ENCODE measurements around the gene MGAT3. TPM values are rescaled to one million over a fixed set of nuclear protein-coding genes. Genes with fewer than 3 reads are reported as not detected.

MGAT3 gene
- total and polyA plus RNA-seq, 9 of the 15 experiments (the other 6 are each of a cell fraction or from before 2014, with no cell fraction given): 0.10 to 11.5 (median 4.6) TPM

DNA sequence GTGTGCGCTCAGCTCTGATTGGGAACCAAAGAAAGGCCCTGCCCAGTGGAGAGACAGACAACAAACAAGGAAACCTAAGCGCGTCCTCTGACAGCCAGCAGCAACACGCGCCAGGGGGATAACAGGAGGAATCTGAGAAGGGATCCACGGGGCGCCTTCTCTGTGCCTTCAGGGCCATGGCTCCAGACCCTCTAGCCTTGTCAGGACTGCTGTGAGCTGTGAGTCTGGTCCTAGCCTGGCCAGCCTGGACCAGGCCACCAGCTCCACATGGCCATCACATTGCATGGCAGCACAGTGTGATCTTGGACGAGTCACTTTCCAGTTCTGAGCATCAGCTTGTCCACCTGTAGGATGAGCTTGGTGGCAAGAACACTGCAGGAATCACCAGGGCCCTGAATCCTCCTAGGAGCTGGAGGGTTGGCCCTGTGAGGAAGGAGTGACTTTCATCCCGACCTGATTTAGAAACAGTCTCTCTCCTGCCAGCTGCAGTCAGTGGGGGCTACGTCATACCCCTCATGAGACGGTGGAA lies 11.8 kb upstream of the MGAT3 start (continued):
- TF ChIP-seq STAT5A (IDR thresholded peaks at IDR 0.05; ENCODE audit: borderline replicate concordance, low read length) (no peak), ARID1B (IDR thresholded peaks at IDR 0.05) (no peak), PURB (CRISPR knock-in tag; IDR thresholded peaks at IDR 0.05; ENCODE audit: low read depth) (no peak)
- TF ChIP-seq, protein P1, sequence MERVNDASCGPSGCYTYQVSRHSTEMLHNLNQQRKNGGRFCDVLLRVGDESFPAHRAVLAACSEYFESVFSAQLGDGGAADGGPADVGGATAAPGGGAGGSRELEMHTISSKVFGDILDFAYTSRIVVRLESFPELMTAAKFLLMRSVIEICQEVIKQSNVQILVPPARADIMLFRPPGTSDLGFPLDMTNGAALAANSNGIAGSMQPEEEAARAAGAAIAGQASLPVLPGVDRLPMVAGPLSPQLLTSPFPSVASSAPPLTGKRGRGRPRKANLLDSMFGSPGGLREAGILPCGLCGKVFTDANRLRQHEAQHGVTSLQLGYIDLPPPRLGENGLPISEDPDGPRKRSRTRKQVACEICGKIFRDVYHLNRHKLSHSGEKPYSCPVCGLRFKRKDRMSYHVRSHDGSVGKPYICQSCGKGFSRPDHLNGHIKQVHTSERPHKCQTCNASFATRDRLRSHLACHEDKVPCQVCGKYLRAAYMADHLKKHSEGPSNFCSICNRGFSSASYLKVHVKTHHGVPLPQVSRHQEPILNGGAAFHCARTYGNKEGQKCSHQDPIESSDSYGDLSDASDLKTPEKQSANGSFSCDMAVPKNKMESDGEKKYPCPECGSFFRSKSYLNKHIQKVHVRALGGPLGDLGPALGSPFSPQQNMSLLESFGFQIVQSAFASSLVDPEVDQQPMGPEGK (CRISPR knock-in tag; IDR thresholded peaks at IDR 0.05; ENCODE audit: borderline replicate concordance): no peak
- TF ChIP-seq, protein P2, sequence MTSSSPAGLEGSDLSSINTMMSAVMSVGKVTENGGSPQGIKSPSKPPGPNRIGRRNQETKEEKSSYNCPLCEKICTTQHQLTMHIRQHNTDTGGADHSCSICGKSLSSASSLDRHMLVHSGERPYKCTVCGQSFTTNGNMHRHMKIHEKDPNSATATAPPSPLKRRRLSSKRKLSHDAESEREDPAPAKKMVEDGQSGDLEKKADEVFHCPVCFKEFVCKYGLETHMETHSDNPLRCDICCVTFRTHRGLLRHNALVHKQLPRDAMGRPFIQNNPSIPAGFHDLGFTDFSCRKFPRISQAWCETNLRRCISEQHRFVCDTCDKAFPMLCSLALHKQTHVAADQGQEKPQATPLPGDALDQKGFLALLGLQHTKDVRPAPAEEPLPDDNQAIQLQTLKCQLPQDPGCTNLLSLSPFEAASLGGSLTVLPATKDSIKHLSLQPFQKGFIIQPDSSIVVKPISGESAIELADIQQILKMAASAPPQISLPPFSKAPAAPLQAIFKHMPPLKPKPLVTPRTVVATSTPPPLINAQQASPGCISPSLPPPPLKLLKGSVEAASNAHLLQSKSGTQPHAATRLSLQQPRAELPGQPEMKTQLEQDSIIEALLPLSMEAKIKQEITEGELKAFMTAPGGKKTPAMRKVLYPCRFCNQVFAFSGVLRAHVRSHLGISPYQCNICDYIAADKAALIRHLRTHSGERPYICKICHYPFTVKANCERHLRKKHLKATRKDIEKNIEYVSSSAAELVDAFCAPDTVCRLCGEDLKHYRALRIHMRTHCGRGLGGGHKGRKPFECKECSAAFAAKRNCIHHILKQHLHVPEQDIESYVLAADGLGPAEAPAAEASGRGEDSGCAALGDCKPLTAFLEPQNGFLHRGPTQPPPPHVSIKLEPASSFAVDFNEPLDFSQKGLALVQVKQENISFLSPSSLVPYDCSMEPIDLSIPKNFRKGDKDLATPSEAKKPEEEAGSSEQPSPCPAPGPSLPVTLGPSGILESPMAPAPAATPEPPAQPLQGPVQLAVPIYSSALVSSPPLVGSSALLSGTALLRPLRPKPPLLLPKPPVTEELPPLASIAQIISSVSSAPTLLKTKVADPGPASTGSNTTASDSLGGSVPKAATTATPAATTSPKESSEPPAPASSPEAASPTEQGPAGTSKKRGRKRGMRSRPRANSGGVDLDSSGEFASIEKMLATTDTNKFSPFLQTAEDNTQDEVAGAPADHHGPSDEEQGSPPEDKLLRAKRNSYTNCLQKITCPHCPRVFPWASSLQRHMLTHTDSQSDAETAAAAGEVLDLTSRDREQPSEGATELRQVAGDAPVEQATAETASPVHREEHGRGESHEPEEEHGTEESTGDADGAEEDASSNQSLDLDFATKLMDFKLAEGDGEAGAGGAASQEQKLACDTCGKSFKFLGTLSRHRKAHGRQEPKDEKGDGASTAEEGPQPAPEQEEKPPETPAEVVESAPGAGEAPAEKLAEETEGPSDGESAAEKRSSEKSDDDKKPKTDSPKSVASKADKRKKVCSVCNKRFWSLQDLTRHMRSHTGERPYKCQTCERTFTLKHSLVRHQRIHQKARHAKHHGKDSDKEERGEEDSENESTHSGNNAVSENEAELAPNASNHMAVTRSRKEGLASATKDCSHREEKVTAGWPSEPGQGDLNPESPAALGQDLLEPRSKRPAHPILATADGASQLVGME (CRISPR knock-in tag; IDR thresholded peaks at IDR 0.05): no peak
